Endothelial cell of umbilical vein (primary cell): ENCODE measurements around the gene MFAP1. TPM values are rescaled to one million over a fixed set of nuclear protein-coding genes. Genes with fewer than 3 reads are reported as not detected.

Source experiments
- BruUV-seq: library from RNA; stranded (reverse); fragments of 400-500 nt; replicated peaks from 2 replicates; lab custom pipeline; 2021; lab: Mats Ljungman, UMichigan
- CTCF ChIA-PET: fragments of 300-600, 350-600 bp; sonication (Branson Sonifier 250); formaldehyde crosslinking; loops from one replicate; lab custom pipeline; 2021; ENCODE audit warnings: antibody characterized with exemption, inconsistent platforms; lab: Charles Lee
- POLR2A ChIA-PET: fragments of 300-600, 350-600 bp; sonication (Branson Sonifier 250); formaldehyde crosslinking; loops from one replicate; lab custom pipeline; 2021; ENCODE audit warnings: antibody characterized with exemption, inconsistent platforms; lab: Charles Lee
- DNase-seq: peaks from one replicate; pipeline ENCODE4 v3.0.0-alpha.2; 2011; ENCODE audit warnings: low read depth, low spot score
- FAIRE-seq: peaks from 2 replicates; lab custom pipeline; 2011; peaks lifted over from hg19 to GRCh38; lab: Jason Lieb, UNC
- H2AFZ ChIP-seq: 2 replicates; pipeline ENCODE4 v1.6.0; 2012; ENCODE audit warnings: low read depth, low read length, control low read depth, inconsistent platforms
- H3K27ac ChIP-seq: 2 replicates; pipeline ENCODE4 v1.5.1; 2011; ENCODE audit warnings: low read depth, mild to moderate bottlenecking, control low read depth, low read length, moderate library complexity; ENCODE audit not compliant: insufficient read depth
- H3K27me3 ChIP-seq, 2 experiments: 2 replicates each; pipeline versions ENCODE4 v1.6.0 to v1.6.1; 2011; ENCODE audit warnings: low read length in 2 of 2, mixed read lengths in 1 of 2; ENCODE audit not compliant: control insufficient read depth in 2 of 2, insufficient read depth in 2 of 2
- H3K36me3 ChIP-seq, 2 experiments: 2 replicates in 1 of 2; 3 replicates in 1 of 2; pipeline ENCODE4 v1.5.1; 2011; ENCODE audit warnings: low read length in 2 of 2, mild to moderate bottlenecking in 1 of 2, moderate library complexity in 1 of 2; ENCODE audit not compliant: control insufficient read depth in 2 of 2, insufficient read depth in 2 of 2; ENCODE audit errors: extremely low read depth in 1 of 2
- H3K4me1 ChIP-seq: 3 replicates; pipeline ENCODE4 v1.5.1; 2011; ENCODE audit warnings: mild to moderate bottlenecking, low read length; ENCODE audit not compliant: control insufficient read depth, insufficient read depth; ENCODE audit errors: extremely low read depth
- H3K4me2 ChIP-seq: 2 replicates; pipeline ENCODE4 v1.6.1; 2011; ENCODE audit warnings: low read length, control low read depth, mixed read lengths; ENCODE audit not compliant: insufficient read depth
- H3K4me3 ChIP-seq, 3 experiments: fragments of 200-600 bp in 1 of 3; sonication (generic), shearing (Covaris generic) in 1 of 3; replicated peaks in 1 of 3; 2 replicates each; pipeline ENCODE4 v1.5.1; 2011 to 2016; ENCODE audit warnings: control low read depth in 3 of 3, low read length in 3 of 3, mild to moderate bottlenecking in 2 of 3, inconsistent platforms in 1 of 3, low read depth in 1 of 3, moderate library complexity in 1 of 3; ENCODE audit not compliant: insufficient read depth in 1 of 3
- H3K79me2 ChIP-seq: 2 replicates; pipeline ENCODE4 v1.6.0; 2012; ENCODE audit warnings: low read length, inconsistent platforms; ENCODE audit not compliant: control insufficient read depth, insufficient read depth
- H3K9ac ChIP-seq: replicated peaks from 2 replicates; pipeline ENCODE3; 2011; ENCODE audit warnings: low read length, control low read depth; ENCODE audit not compliant: insufficient read depth; ENCODE audit errors: extremely low read depth
- H3K9me1 ChIP-seq: replicated peaks from 3 replicates; pipeline ENCODE4 v1.6.0; 2011; ENCODE audit warnings: mild to moderate bottlenecking, low read length; ENCODE audit not compliant: control insufficient read depth, insufficient read depth; ENCODE audit errors: extremely low read depth
- H3K9me3 ChIP-seq: replicated peaks from 2 replicates; pipeline ENCODE4 v1.5.1; 2012; ENCODE audit warnings: low read length, inconsistent platforms; ENCODE audit not compliant: control insufficient read depth, insufficient read depth
- H4K20me1 ChIP-seq: replicated peaks from 2 replicates; pipeline ENCODE3; 2011; ENCODE audit warnings: mild to moderate bottlenecking, low read length; ENCODE audit not compliant: control insufficient read depth, insufficient read depth; ENCODE audit errors: extremely low read depth
- EZH2 ChIP-seq: IDR thresholded peaks from 2 replicates; pipeline ENCODE4 v1.6.1; 2012; ENCODE audit warnings: borderline replicate concordance, low read depth, mild to moderate bottlenecking, moderate library complexity, low read length, inconsistent platforms; ENCODE audit not compliant: severe bottlenecking
- FOS ChIP-seq: IDR thresholded peaks from 2 replicates; pipeline ENCODE4 v1.6.1; 2011; ENCODE audit warnings: mild to moderate bottlenecking, low read length, moderate library complexity, borderline replicate concordance; ENCODE audit not compliant: insufficient read depth
- GATA2 ChIP-seq: IDR thresholded peaks from 2 replicates; pipeline ENCODE4 v1.7.0; 2011; ENCODE audit warnings: low read depth, mild to moderate bottlenecking, moderate library complexity, mixed read lengths, low read length; ENCODE audit not compliant: insufficient read length, insufficient read depth
- JUN ChIP-seq: IDR thresholded peaks from 2 replicates; pipeline ENCODE4 v1.6.1; 2011; ENCODE audit warnings: borderline replicate concordance, low read depth; ENCODE audit not compliant: insufficient read length, insufficient read depth
- MYC ChIP-seq: IDR thresholded peaks from one replicate; pipeline ENCODE4 v1.6.1; 2011; ENCODE audit warnings: mild to moderate bottlenecking, low read depth, low read length
- POLR2A ChIP-seq: IDR thresholded peaks from 2 replicates; pipeline ENCODE4 v1.6.1; 2012; ENCODE audit warnings: low read depth, mild to moderate bottlenecking, control low read depth, low read length
- POLR2AphosphoS5 ChIP-seq: IDR thresholded peaks from 2 replicates; pipeline ENCODE4 v1.6.1; 2012; ENCODE audit warnings: low read depth, mild to moderate bottlenecking, control low read depth, low read length, moderate library complexity; ENCODE audit not compliant: insufficient read depth
- dilution Hi-C: fragments of 300-500 bp; cut with MboI; formaldehyde crosslinking; loops from one replicate; pipeline ENCODE4 v1.15.0; 2019; ENCODE audit warnings: low sequenced_read_pairs; ENCODE audit not compliant: extremely low pct_ligation_motif_present
- intact Hi-C: fragments of 100-400 bp; cut with micrococcal nuclease; formaldehyde crosslinking; loops from one replicate; pipeline ENCODE4 v1.10.0; 2022
- polyA plus RNA-seq, 4 experiments: library from polyadenylated mRNA; depleted of rRNA in 3 of 4; stranded (reverse) in 3 of 4; unstranded in 1 of 4; fragments of >200 nt; gene quantifications; 2 replicates each; pipeline versions ENCODE4 v1.2.1 to v1.2.3, GENCODE V29; 2011 to 2012; ENCODE audit warnings: missing spikeins in 1 of 4
- total RNA-seq: library from RNA; stranded (reverse); gene quantifications from 2 replicates; pipeline ENCODE4 v1.2.3, GENCODE V29; 2021
- TF ChIP-seq, protein P1 (sequence below): IDR thresholded peaks from 2 replicates; pipeline ENCODE4 v1.6.1; 2011; ENCODE audit not compliant: insufficient read depth, insufficient read length
- TF ChIP-seq, protein P2 (sequence below), 2 donors: IDR thresholded peaks; 1 replicate in 1 of 2; 2 replicates in 1 of 2; pipeline ENCODE4 v1.5.1; 2011; ENCODE audit warnings: low read length in 2 of 2, mild to moderate bottlenecking in 2 of 2, moderate library complexity in 2 of 2, control low read depth in 1 of 2, inconsistent platforms in 1 of 2, low read depth in 1 of 2; ENCODE audit not compliant: insufficient read depth in 1 of 2; ENCODE audit errors: extremely low read depth in 1 of 2

MFAP1 gene
- total and polyA plus RNA-seq, 2 donors (not counting 3 experiments of a cell fraction or from before 2014, with no cell fraction given), result 12.9 to 30.5 TPM

DNA sequence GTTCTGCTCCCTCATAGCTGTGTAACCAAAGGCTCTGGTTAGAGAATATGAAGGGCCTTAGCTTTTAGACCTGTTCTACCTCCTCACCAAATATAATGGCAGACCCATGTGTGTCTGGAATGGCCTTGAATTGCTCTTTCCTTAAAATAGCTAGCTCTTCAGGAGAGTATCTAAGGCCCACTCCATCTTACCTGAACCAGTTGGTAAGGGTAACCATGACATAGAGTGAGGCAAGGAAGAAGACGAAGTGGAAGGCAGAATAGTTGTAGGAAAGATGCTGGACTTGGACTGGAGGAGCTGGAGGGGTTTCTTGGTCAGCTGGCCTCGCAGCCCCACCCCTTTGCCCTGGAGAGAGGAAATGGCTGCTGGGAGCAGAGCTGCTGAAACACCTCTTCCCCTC lies 29.3 kb downstream of the MFAP1 start:
- POLR2A ChIA-PET, result no interaction called here
- BruUV-seq, result no TSS peak
- FAIRE-seq, result no peak

DNA sequence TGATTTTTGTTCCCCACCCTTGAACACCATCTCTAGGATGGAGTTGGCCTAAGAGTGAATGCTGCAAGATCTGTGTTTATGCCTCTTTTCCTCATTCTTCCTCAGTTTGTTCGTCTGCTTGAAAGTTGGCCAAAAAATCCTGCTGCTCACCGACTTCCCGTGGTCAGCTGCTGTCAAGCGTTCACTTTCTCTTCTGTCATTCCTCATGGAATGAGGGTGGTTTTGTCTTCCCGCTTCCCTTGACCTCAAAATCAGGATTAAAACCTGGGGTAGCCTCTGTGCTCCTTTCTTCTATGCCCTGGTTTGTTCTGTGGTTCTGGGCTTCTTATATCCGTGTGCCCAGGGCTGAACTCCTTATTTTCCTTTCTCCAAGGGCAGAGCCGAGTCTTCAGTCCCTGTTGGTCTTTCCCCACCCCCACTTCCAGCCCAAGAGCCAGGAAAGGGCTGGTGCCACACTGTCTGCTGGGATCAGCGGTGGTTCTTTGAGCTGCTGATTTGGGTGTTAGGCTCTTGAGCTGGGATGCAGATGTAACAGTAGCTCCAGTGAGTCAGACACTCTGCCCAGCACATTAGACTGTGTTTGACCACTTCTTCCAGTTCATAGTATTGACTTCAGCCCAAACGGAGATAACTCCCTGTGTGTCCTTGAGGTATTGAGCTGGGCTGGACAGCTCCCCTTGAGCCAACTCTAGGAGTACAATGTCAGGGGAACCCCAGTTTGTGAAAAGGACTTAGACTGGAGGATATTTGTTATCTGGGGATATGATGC lies 30.0 kb downstream of the MFAP1 start:
- Histone ChIP-seq H3K9ac (no peak overlapping the region), H3K27me3 (no peaks in the 10 kb centered on the region), H3K36me3 (peaks cover 21 to 26% of the 10 kb centered on the region in 2 experiments), H3K4me1 (peaks cover 21% of the 10 kb centered on the region), H3K27ac (peak overlapping the region; percentile 7), H3K9me1 (no peaks in the 10 kb centered on the region), H3K9me3 (no peaks in the 10 kb centered on the region), H3K4me3 (no peak overlapping the region), H3K4me2 (peak overlapping the region; percentile 36), H3K79me2 (peaks cover 31% of the 10 kb centered on the region), H2AFZ (no peak overlapping the region), H4K20me1 (no peaks in the 10 kb centered on the region)
- TF ChIP-seq, protein P1, sequence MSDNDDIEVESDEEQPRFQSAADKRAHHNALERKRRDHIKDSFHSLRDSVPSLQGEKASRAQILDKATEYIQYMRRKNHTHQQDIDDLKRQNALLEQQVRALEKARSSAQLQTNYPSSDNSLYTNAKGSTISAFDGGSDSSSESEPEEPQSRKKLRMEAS, result no peak
- TF ChIP-seq POLR2AphosphoS5 (no peak), POLR2A (no peak), GATA2 (no peak), JUN (no peak), FOS (no peak), EZH2 (no peak)
- TF ChIP-seq, protein P2, sequence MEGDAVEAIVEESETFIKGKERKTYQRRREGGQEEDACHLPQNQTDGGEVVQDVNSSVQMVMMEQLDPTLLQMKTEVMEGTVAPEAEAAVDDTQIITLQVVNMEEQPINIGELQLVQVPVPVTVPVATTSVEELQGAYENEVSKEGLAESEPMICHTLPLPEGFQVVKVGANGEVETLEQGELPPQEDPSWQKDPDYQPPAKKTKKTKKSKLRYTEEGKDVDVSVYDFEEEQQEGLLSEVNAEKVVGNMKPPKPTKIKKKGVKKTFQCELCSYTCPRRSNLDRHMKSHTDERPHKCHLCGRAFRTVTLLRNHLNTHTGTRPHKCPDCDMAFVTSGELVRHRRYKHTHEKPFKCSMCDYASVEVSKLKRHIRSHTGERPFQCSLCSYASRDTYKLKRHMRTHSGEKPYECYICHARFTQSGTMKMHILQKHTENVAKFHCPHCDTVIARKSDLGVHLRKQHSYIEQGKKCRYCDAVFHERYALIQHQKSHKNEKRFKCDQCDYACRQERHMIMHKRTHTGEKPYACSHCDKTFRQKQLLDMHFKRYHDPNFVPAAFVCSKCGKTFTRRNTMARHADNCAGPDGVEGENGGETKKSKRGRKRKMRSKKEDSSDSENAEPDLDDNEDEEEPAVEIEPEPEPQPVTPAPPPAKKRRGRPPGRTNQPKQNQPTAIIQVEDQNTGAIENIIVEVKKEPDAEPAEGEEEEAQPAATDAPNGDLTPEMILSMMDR (IDR thresholded peaks at IDR 0.05; ENCODE audit: extremely low read depth in 1 of 2, insufficient read depth in 1 of 2, low read depth in 1 of 2, low read length in 2 of 2), result no peak
- BruUV-seq, result no TSS peak
- CTCF ChIA-PET, result interaction anchor here (0.8 to 1.1 kb wide), 2 partner anchors 18 to 707 kb away, joined by 3 to 4 read pairs; partner anchors contain the start of gene ELL3
- dilution Hi-C loops (no loop called here), intact Hi-C loops (no loop called here)
- POLR2A ChIA-PET, result no interaction called here
- FAIRE-seq, result peak; percentile 84
- DNase-seq, result peak; percentile 9

More for the DNA sequence above, 29.3 kb downstream of the MFAP1 start:
- CTCF ChIA-PET, result interaction anchor here (0.8 to 1.1 kb wide), 2 partner anchors 18 to 706 kb away, joined by 3 to 4 read pairs; partner anchors contain the start of gene ELL3
- Histone ChIP-seq H3K9ac (no peak overlapping the region), H3K4me2 (no peak overlapping the region), H3K9me1 (no peaks in the 10 kb centered on the region), H3K27me3 (no peaks in the 10 kb centered on the region), H2AFZ (no peak overlapping the region), H3K9me3 (no peaks in the 10 kb centered on the region), H3K36me3 (peaks cover 21 to 26% of the 10 kb centered on the region in 2 experiments), H3K4me1 (peaks cover 24% of the 10 kb centered on the region), H3K4me3 (no peak overlapping the region), H3K27ac (no peak overlapping the region), H3K79me2 (peaks cover 31% of the 10 kb centered on the region), H4K20me1 (no peaks in the 10 kb centered on the region)
- intact Hi-C loops (no loop called here), dilution Hi-C loops (no loop called here)
- no peak for TF ChIP-seq FOS
- TF ChIP-seq, protein P1, result no peak
- no peak for TF ChIP-seq GATA2
- peak; percentile 41 for TF ChIP-seq POLR2A
- TF ChIP-seq MYC, result no peak
- no peak for TF ChIP-seq JUN
- DNase-seq, result no peak
